Neural progenitor cell (in vitro differentiated cells): ENCODE data around the gene LMF2. TPM values are rescaled to one million over a fixed set of nuclear protein-coding genes. Genes with fewer than 3 reads are reported as not detected.

Source experiments
- DNase-seq: peaks from one replicate; pipeline ENCODE4 v3.0.0-alpha.2; 2016; ENCODE audit warnings: low spot score
- H2AFZ ChIP-seq: fragments of 200-600 bp; sonication (generic); replicated peaks from 2 replicates; pipeline ENCODE4 v1.6.1; 2016; ENCODE audit warnings: antibody characterized with exemption
- H3F3A ChIP-seq: fragments of 200-600 bp; sonication (generic); 2 replicates; pipeline ENCODE4 v1.6.1; 2016; ENCODE audit warnings: antibody characterized with exemption, low read depth
- H3K27ac ChIP-seq: fragments of 200-600 bp; sonication (generic); 2 replicates; pipeline ENCODE4 v1.5.1; 2016; ENCODE audit warnings: mild to moderate bottlenecking
- H3K27me3 ChIP-seq: fragments of 200-600 bp; sonication (generic); 2 replicates; pipeline ENCODE4 v1.6.1; 2016; ENCODE audit warnings: mild to moderate bottlenecking, moderate library complexity
- H3K36me3 ChIP-seq: fragments of 200-600 bp; sonication (generic); 2 replicates; pipeline ENCODE4 v1.5.1; 2016
- H3K4me1 ChIP-seq: fragments of 200-600 bp; sonication (generic); 2 replicates; pipeline ENCODE4 v1.6.1; 2016; ENCODE audit warnings: mixed run types
- H3K4me2 ChIP-seq: fragments of 200-600 bp; sonication (generic); 2 replicates; pipeline ENCODE4 v1.6.1; 2016
- H3K4me3 ChIP-seq: fragments of 200-600 bp; sonication (generic); 2 replicates; pipeline ENCODE4 v1.5.1; 2016
- H3K79me2 ChIP-seq: fragments of 200-600 bp; sonication (generic); 2 replicates; pipeline ENCODE4 v1.6.1; 2016; ENCODE audit warnings: low read depth
- H3K9ac ChIP-seq: fragments of 200-600 bp; sonication (generic); 2 replicates; pipeline ENCODE4 v1.6.1; 2016
- H3K9me3 ChIP-seq: fragments of 200-600 bp; sonication (generic); 2 replicates; pipeline ENCODE4 v1.5.1; 2016; ENCODE audit warnings: low read depth
- H4K20me1 ChIP-seq: fragments of 200-600 bp; sonication (generic); 2 replicates; pipeline ENCODE4 v1.6.1; 2016; ENCODE audit warnings: low read depth
- H3K27ac Mint-ChIP-seq: 3 replicates; pipeline ENCODE4 v1.8.0; 2021; ENCODE audit warnings: mixed read lengths
- H3K27me3 Mint-ChIP-seq: 2 replicates; pipeline ENCODE4 v1.8.0; 2022; ENCODE audit warnings: low read depth, mild to moderate bottlenecking, inconsistent platforms, moderate library complexity, mixed read lengths; ENCODE audit not compliant: insufficient read depth
- H3K36me3 Mint-ChIP-seq: 3 replicates; pipeline ENCODE4 v1.8.0; 2021; ENCODE audit warnings: mixed read lengths
- H3K4me1 Mint-ChIP-seq: 3 replicates; pipeline ENCODE4 v1.8.0; 2021; ENCODE audit warnings: mixed read lengths
- H3K4me3 Mint-ChIP-seq: 3 replicates; pipeline ENCODE4 v1.8.0; 2021; ENCODE audit warnings: mild to moderate bottlenecking, moderate library complexity, mixed read lengths
- H3K9me3 Mint-ChIP-seq: 3 replicates; pipeline ENCODE4 v1.8.0; 2020; ENCODE audit warnings: mixed read lengths
- CTCF ChIP-seq: fragments of 200-600 bp; sonication (generic); IDR thresholded peaks from 2 replicates; pipeline ENCODE4 v1.5.1; 2017; ENCODE audit warnings: antibody characterized with exemption, mild to moderate bottlenecking
- EZH2 ChIP-seq: fragments of 200-600 bp; sonication (generic); IDR thresholded peaks from 2 replicates; pipeline ENCODE4 v1.6.1; 2017; ENCODE audit warnings: antibody characterized with exemption, mild to moderate bottlenecking, moderate library complexity
- EZH2phosphoT487 ChIP-seq: fragments of 200-600 bp; sonication (generic); IDR thresholded peaks from 2 replicates; pipeline ENCODE4 v1.6.1; 2017; ENCODE audit warnings: antibody characterized with exemption
- total RNA-seq: library from RNA; depleted of rRNA; stranded (reverse); fragments of >200 nt; gene quantifications from 2 replicates; pipeline ENCODE4 v1.2.3, GENCODE V29; 2015; ENCODE audit warnings: low replicate concordance

LMF2 gene
- total RNA-seq, 1 donor from 2014 or later: 7.1 TPM

GRCh38 chr22:50482107-50483074 lies 25.1 kb downstream of the LMF2 start:
- DNase-seq: no peak
- peaks cover 3% of the 10 kb centered on the region for H3F3A ChIP-seq
- peaks cover 37% of the 10 kb centered on the region for H3K27me3 ChIP-seq
- no peaks in the 10 kb centered on the region for H3K36me3 ChIP-seq
- Mint-ChIP-seq H3K4me1 (peaks cover 2% of the 10 kb centered on the region), H3K27ac (no peak overlapping the region), H3K4me3 (peak overlapping the region; percentile 63), H3K27me3 (peaks cover 33% of the 10 kb centered on the region), H3K36me3 (no peaks in the 10 kb centered on the region), H3K9me3 (peaks cover 2% of the 10 kb centered on the region)
- no peaks in the 10 kb centered on the region for H4K20me1 ChIP-seq
- no peaks in the 10 kb centered on the region for H3K4me1 ChIP-seq
- peak overlapping the region; percentile 70 for H3K4me2 ChIP-seq
- no peaks in the 10 kb centered on the region for H3K79me2 ChIP-seq
- no peak overlapping the region for H3K27ac ChIP-seq
- H3K9me3 ChIP-seq: no peaks in the 10 kb centered on the region
- no peak overlapping the region for H3K9ac ChIP-seq
- H3K4me3 ChIP-seq: peak overlapping the region; percentile 53
- H2AFZ ChIP-seq: peak overlapping the region; percentile 86
- TF ChIP-seq CTCF (no peak), EZH2 (no peak), EZH2phosphoT487 (no peak)

- Histone ChIP-seq H3K4me3 (peak within 1 kb of the TSS; percentile 53), H2AFZ (peak within 1 kb of the TSS; percentile 86), H4K20me1 (no peaks in the 10 kb centered on the region), H3K4me2 (peak within 1 kb of the TSS; percentile 70), H3K36me3 (no peaks in the 10 kb centered on the region), H3K4me1 (no peaks in the 10 kb centered on the region), H3K27me3 (peaks cover 37% of the 10 kb centered on the region), H3F3A (peaks cover 3% of the 10 kb centered on the region), H3K9me3 (no peaks in the 10 kb centered on the region), H3K9ac (no peak within 1 kb of the TSS), H3K27ac (no peak within 1 kb of the TSS), H3K79me2 (no peaks in the 10 kb centered on the region)
- Mint-ChIP-seq H3K27ac (no peak within 1 kb of the TSS), H3K27me3 (peaks cover 39% of the 10 kb centered on the region), H3K4me3 (peak within 1 kb of the TSS; percentile 72), H3K9me3 (peaks cover 2% of the 10 kb centered on the region), H3K36me3 (no peaks in the 10 kb centered on the region), H3K4me1 (peaks cover 2% of the 10 kb centered on the region)
- TF ChIP-seq EZH2 (peak; percentile 65), EZH2phosphoT487 (peak; percentile 29), CTCF (no peak)
- DNase-seq: peak; percentile 81
Measured at GRCh38 chr22:50481440-50482106, 25.9 kb downstream of the LMF2 start, which contains the start of gene ADM2. Gene ADM2, plus strand, starts transcription at chr22:50481543. Its CDS starts 305 bp downstream, at chr22:50481848.

GRCh38 chr22:50481045-50481439 lies 26.5 kb downstream of the LMF2 start:
- Histone ChIP-seq H4K20me1 (no peaks in the 10 kb centered on the region), H3K27ac (no peak overlapping the region), H3K9me3 (no peaks in the 10 kb centered on the region), H3K36me3 (no peaks in the 10 kb centered on the region), H3K4me2 (peak overlapping the region; percentile 70), H3F3A (peaks cover 3% of the 10 kb centered on the region), H3K4me3 (peak overlapping the region; percentile 53), H3K9ac (no peak overlapping the region), H2AFZ (peak overlapping the region; percentile 86), H3K27me3 (peaks cover 37% of the 10 kb centered on the region), H3K79me2 (no peaks in the 10 kb centered on the region), H3K4me1 (no peaks in the 10 kb centered on the region)
- TF ChIP-seq CTCF (no peak), EZH2 (peak; percentile 89), EZH2phosphoT487 (peak; percentile 84)
- no peaks in the 10 kb centered on the region for H3K36me3 Mint-ChIP-seq
- H3K9me3 Mint-ChIP-seq: peaks cover 2% of the 10 kb centered on the region
- H3K27ac Mint-ChIP-seq: no peak overlapping the region
- DNase-seq: peak; percentile 51
- H3K4me3 Mint-ChIP-seq: peak overlapping the region; percentile 67
- peaks cover 2% of the 10 kb centered on the region for H3K4me1 Mint-ChIP-seq
- H3K27me3 Mint-ChIP-seq: peaks cover 43% of the 10 kb centered on the region
